ENCODE measurements around the gene TRMT5. TPM values are rescaled to one million over a fixed set of nuclear protein-coding genes. Genes with fewer than 3 reads are reported as not detected.

The TRMT5 gene

GRCh38 chr14:60925286-60925685 lies 55.6 kb downstream of the TRMT5 start:
- no peaks in the 10 kb centered on the region for H3K79me1 ChIP-seq (ENCODE audit: low read depth, low read length)
- no peak overlapping the region for H4K8ac ChIP-seq (ENCODE audit: low read depth, low read length)
- no peaks in the 10 kb centered on the region for H3K36me3 ChIP-seq (replicated peaks in 1 of 2; ENCODE audit: control insufficient read depth in 2 of 2, insufficient read depth in 2 of 2, low read length in 2 of 2)
- no peaks in the 10 kb centered on the region for H3K9me3 ChIP-seq (replicated peaks in 1 of 2; ENCODE audit: control insufficient read depth in 2 of 2, insufficient read depth in 1 of 2, low read depth in 1 of 2, low read length in 2 of 2)
- no peak overlapping the region for H2BK120ac ChIP-seq (ENCODE audit: low read depth, low read length)
- no peak overlapping the region for H2AK5ac ChIP-seq (ENCODE audit: low read depth, low read length)
- H3K4me3 ChIP-seq (ENCODE audit: low read length in 2 of 2), result no peak overlapping the region
- 100% methylated on average over 1 of the region's 1 CpG for WGBS, 2 donors (ENCODE audit: extremely low coverage in 2 of 2, insufficient read length in 2 of 2, insufficient replicate concordance in 1 of 2)
- H2AFZ ChIP-seq (ENCODE audit: low read length), result no peak overlapping the region
- H3K27ac ChIP-seq (replicated peaks; ENCODE audit: low read length), result no peak overlapping the region
- H4K91ac ChIP-seq (ENCODE audit: low read depth, low read length, poor library complexity), result no peak overlapping the region
- no peak overlapping the region for H3K9ac ChIP-seq (ENCODE audit: low read depth, low read length, poor library complexity)
- no peak overlapping the region for H3K23ac ChIP-seq (ENCODE audit: low read depth, low read length, poor library complexity)
- no peak overlapping the region for H3K4ac ChIP-seq (ENCODE audit: low read length)
- H3K4me1 ChIP-seq (ENCODE audit: control insufficient read depth in 2 of 2, insufficient read depth in 1 of 2, low read depth in 1 of 2, low read length in 2 of 2), result no peaks in the 10 kb centered on the region
- no peak overlapping the region for H3K18ac ChIP-seq (ENCODE audit: low read length)
- DNase-seq (ENCODE audit: low spot score), result no peak
- H2BK12ac ChIP-seq (ENCODE audit: low read length), result no peak overlapping the region
- H2BK15ac ChIP-seq (ENCODE audit: low read length), result no peak overlapping the region
- no peaks in the 10 kb centered on the region for H3K27me3 ChIP-seq (ENCODE audit: control insufficient read depth in 3 of 3, insufficient read depth in 3 of 3, low read depth in 1 of 3, low read length in 3 of 3)
- H3K14ac ChIP-seq (ENCODE audit: low read length), result no peak overlapping the region
- no peak overlapping the region for H3K4me2 ChIP-seq (ENCODE audit: insufficient read depth, low read length, poor library complexity, severe bottlenecking)
- H2BK5ac ChIP-seq (ENCODE audit: low read length), result no peak overlapping the region

- DNase-seq (ENCODE audit: low spot score), result no peak
- Histone ChIP-seq H3K23ac (ENCODE audit: low read depth, low read length, poor library complexity) (no peak overlapping the region), H2BK120ac (ENCODE audit: low read depth, low read length) (no peak overlapping the region), H3K27ac (replicated peaks; ENCODE audit: low read length) (no peak overlapping the region), H4K91ac (ENCODE audit: low read depth, low read length, poor library complexity) (no peak overlapping the region), H2BK12ac (ENCODE audit: low read length) (no peak overlapping the region), H3K9me3 (replicated peaks in 1 of 2; ENCODE audit: control insufficient read depth in 2 of 2, insufficient read depth in 1 of 2, low read depth in 1 of 2, low read length in 2 of 2) (no peaks in the 10 kb centered on the region), H2BK5ac (ENCODE audit: low read length) (no peak overlapping the region), H3K4me2 (ENCODE audit: insufficient read depth, low read length, poor library complexity, severe bottlenecking) (no peak overlapping the region), H4K8ac (ENCODE audit: low read depth, low read length) (no peak overlapping the region), H2AFZ (ENCODE audit: low read length) (no peak overlapping the region), H3K14ac (ENCODE audit: low read length) (no peak overlapping the region), H3K18ac (ENCODE audit: low read length) (no peak overlapping the region), H3K27me3 (ENCODE audit: control insufficient read depth in 3 of 3, insufficient read depth in 3 of 3, low read depth in 1 of 3, low read length in 3 of 3) (no peaks in the 10 kb centered on the region), H3K4ac (ENCODE audit: low read length) (no peak overlapping the region), H2AK5ac (ENCODE audit: low read depth, low read length) (no peak overlapping the region), H3K4me1 (ENCODE audit: control insufficient read depth in 2 of 2, insufficient read depth in 1 of 2, low read depth in 1 of 2, low read length in 2 of 2) (no peaks in the 10 kb centered on the region), H2BK15ac (ENCODE audit: low read length) (no peak overlapping the region), H3K36me3 (replicated peaks in 1 of 2; ENCODE audit: control insufficient read depth in 2 of 2, insufficient read depth in 2 of 2, low read length in 2 of 2) (peaks cover 0 to 1% of the 10 kb centered on the region in 2 donors), H3K9ac (ENCODE audit: low read depth, low read length, poor library complexity) (no peak overlapping the region), H3K4me3 (ENCODE audit: low read length in 2 of 2) (no peak overlapping the region), H3K79me1 (ENCODE audit: low read depth, low read length) (no peaks in the 10 kb centered on the region)
- WGBS, 2 donors (ENCODE audit: extremely low coverage in 2 of 2, insufficient read length in 2 of 2, insufficient replicate concordance in 1 of 2), result no CpG with 5 or more reads among the region's 2 CpGs
These were observed 58.8 kb downstream of the TRMT5 start for GRCh38 chr14:60922050-60922449.

Small RNA genes within 50 kb of the gene (small RNA-seq; reads per million reads assigned to genes)
- gene RNU6-398P (ENCODE audit: insufficient read depth), result not detected

Measured in neuronal stem cell (in vitro differentiated cells).